ENCODE measurements around the gene NUTF2. TPM values are rescaled to one million over a fixed set of nuclear protein-coding genes. Genes with fewer than 3 reads are reported as not detected.

Gene NUTF2
- total and polyA plus RNA-seq, 10 of the 15 experiments (the other 5 are each of a cell fraction or from before 2014, with no cell fraction given), result 116 to 342 (median 202) TPM

GRCh38 chr16:67846320-67847063, at the start of gene NUTF2 (continued):
- TF ChIP-seq MEF2B (IDR thresholded peaks at IDR 0.05; ENCODE audit: partially characterized antibody, poor library complexity, severe bottlenecking) (peak; percentile 90), E2F8 (IDR thresholded peaks at IDR 0.05; ENCODE audit: low read depth, partially characterized antibody) (peak; percentile 52), ZBTB11 (CRISPR knock-in tag; IDR thresholded peaks at IDR 0.05) (no peak), GABPA (IDR thresholded peaks at IDR 0.05; ENCODE audit: low read depth) (peak; percentile 77), ZBTB4 (CRISPR knock-in tag; IDR thresholded peaks at IDR 0.05) (no peak), POLR2AphosphoS5 (IDR thresholded peaks at IDR 0.05; ENCODE audit: low read length) (peak; percentile 76; the same call in 1 of the 2 replicates), SREBF2 (IDR thresholded peaks at IDR 0.05; ENCODE audit: low read length) (no peak), RAD51 (IDR thresholded peaks at IDR 0.05) (no peak), SPI1 (IDR thresholded peaks at IDR 0.05; ENCODE audit: borderline replicate concordance, insufficient read depth, low read depth, low read length) (no peak), WRNIP1 (IDR thresholded peaks at IDR 0.05; ENCODE audit: borderline replicate concordance, low read depth, low read length) (no peak), CHD4 (IDR thresholded peaks at IDR 0.05) (no peak), SMAD1 (IDR thresholded peaks at IDR 0.05; ENCODE audit: low read depth, partially characterized antibody) (no peak), PML (IDR thresholded peaks at IDR 0.05; ENCODE audit: low read length) (peak; percentile 83; the same call in 1 of the 2 replicates), EZH2 (IDR thresholded peaks at IDR 0.05; ENCODE audit: borderline replicate concordance, control insufficient read depth, low read depth, low read length) (no peak), KLF5 (IDR thresholded peaks at IDR 0.05; ENCODE audit: partially characterized antibody) (peak; percentile 74), BMI1 (IDR thresholded peaks at IDR 0.05; ENCODE audit: borderline replicate concordance) (no peak), EED (IDR thresholded peaks at IDR 0.05; ENCODE audit: low read depth) (peak; percentile 77), HCFC1 (IDR thresholded peaks at IDR 0.05; ENCODE audit: low read length) (peak; percentile 96), TAF1 (IDR thresholded peaks at IDR 0.05; ENCODE audit: borderline replicate concordance, low read depth, low read length) (peak; percentile 68; the same call in 1 of the 2 replicates), MXI1 (IDR thresholded peaks at IDR 0.05; ENCODE audit: low read depth, low read length) (no peak; the same call in 1 of the 2 replicates), SMAD5 (IDR thresholded peaks at IDR 0.05; ENCODE audit: low read depth) (no peak; the same call in 1 of the 2 replicates)

Measured in GM12878 (cell line).